Vagina (tissue), 2 donors: ENCODE data around the gene SEC24D. TPM values are rescaled to one million over a fixed set of nuclear protein-coding genes. Genes with fewer than 3 reads are reported as not detected.
"Not testable (repeated sequence)": the region's sequence is repeated elsewhere in the genome, so short reads cannot be mapped to it uniquely, and the experiment has no call there.

Experiments
- DNase-seq, 2 donors: peaks; one replicate each; pipeline ENCODE4 v3.0.0-alpha.2; 2017; ENCODE audit errors: extremely low spot score in 2 of 2
- H3K27ac ChIP-seq: fragments of 200-600 bp; sonication (generic); one replicate; pipeline ENCODE4 v1.5.1; 2019
- H3K27me3 ChIP-seq: fragments of 200-600 bp; sonication (generic); one replicate; pipeline ENCODE4 v1.5.1; 2019
- H3K36me3 ChIP-seq, 2 donors: fragments of 200-600 bp; sonication (generic); one replicate each; pipeline ENCODE4 v1.5.1; 2017 to 2019
- H3K4me1 ChIP-seq: fragments of 200-600 bp; sonication (generic); one replicate; pipeline ENCODE4 v1.5.1; 2019
- H3K4me3 ChIP-seq, 2 donors: fragments of 200-600 bp; sonication (generic); 1 replicate in 1 of 2; 2 replicates in 1 of 2; pipeline ENCODE4 v1.5.1; 2016 to 2019
- H3K9me3 ChIP-seq: fragments of 200-600 bp; sonication (generic); one replicate; pipeline ENCODE4 v1.5.1; 2019
- POLR2A ChIP-seq, 2 donors: fragments of 450-650 bp; IDR thresholded peaks; one replicate each; pipeline ENCODE4 v1.6.1; 2017; ENCODE audit warnings: antibody characterized with exemption in 2 of 2, mild to moderate bottlenecking in 2 of 2, moderate library complexity in 2 of 2
- POLR2AphosphoS5 ChIP-seq, 2 donors: sonication (generic); formaldehyde crosslinking; IDR thresholded peaks; one replicate each; pipeline ENCODE4 v1.9.0; 2017; ENCODE audit warnings: antibody characterized with exemption in 2 of 2, mild to moderate bottlenecking in 2 of 2, low read depth in 1 of 2; ENCODE audit not compliant: insufficient read depth in 1 of 2
- intact Hi-C: fragments of 100-400 bp; cut with DNase I; formaldehyde crosslinking; loops from one replicate; pipeline ENCODE4 v1.15.1; 2023
- total RNA-seq: library from RNA; depleted of rRNA; stranded (reverse); fragments of >200 nt; gene quantifications from one replicate; pipeline ENCODE4 v1.2.3, GENCODE V29; 2016
- TF ChIP-seq, protein P1 (sequence below), 3 experiments: fragments of 450-650 bp in 2 of 3; fragments of 200-600 bp in 1 of 3; sonication (generic) in 1 of 3; IDR thresholded peaks; one replicate each; pipeline ENCODE4 v1.5.1; 2017 to 2019; ENCODE audit warnings: antibody characterized with exemption in 3 of 3, mild to moderate bottlenecking in 2 of 3, moderate library complexity in 2 of 3

The SEC24D gene
- total RNA-seq, 1 donor from 2014 or later: 24.1 TPM

- no peak overlapping the region for H3K27ac ChIP-seq
- no peaks in the 10 kb centered on the region for H3K4me1 ChIP-seq
- no peak for DNase-seq
- TF ChIP-seq POLR2A (IDR thresholded peaks at IDR 0.05): no peak
- H3K27me3 ChIP-seq: no peaks in the 10 kb centered on the region
- H3K36me3 ChIP-seq: peaks cover 0 to 56% of the 10 kb centered on the region in 2 donors
- intact Hi-C loops: no loop called here
- no peaks in the 10 kb centered on the region for H3K9me3 ChIP-seq
- H3K4me3 ChIP-seq: no peak overlapping the region
Observed at GRCh38 chr4:118801895-118802575, 33.9 kb downstream of the SEC24D start.

DNA sequence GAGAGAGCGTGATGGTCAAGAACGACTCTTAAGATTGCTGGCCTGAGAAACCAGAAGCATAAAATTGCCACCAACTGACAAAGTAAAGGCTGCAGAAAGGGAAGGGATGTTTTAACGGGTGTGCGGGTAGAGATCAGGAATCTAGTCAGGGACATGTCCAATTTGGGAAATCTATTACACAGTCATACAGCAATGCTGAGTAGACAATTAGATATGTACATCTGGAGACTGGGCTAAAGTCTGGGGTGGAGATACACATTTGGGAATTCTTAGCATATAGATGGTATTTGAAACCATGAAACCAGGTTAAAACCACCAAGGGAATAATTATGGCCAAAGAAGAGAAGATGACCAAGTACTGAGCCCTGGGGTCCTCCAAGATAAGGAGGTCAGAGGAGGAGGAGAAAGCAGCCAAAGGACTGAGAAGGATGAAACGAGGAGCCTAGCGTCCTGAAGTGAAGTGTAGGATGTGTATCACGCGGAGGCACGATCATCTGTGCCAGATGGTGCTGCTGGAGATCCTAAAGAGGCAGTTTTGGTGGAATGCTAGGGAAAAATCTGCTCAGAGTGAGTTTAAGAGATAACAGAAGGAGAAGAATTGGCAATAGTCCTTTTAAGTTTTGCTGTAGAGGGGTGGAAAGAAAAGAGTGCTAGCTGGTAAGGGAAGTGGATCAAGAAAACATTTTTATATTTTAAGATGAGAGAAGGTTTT is 36.5 kb downstream of the SEC24D start:
- TF ChIP-seq POLR2A (IDR thresholded peaks at IDR 0.05) (no peak), POLR2AphosphoS5 (IDR thresholded peaks at IDR 0.05; ENCODE audit: insufficient read depth in 1 of 2, low read depth in 1 of 2) (no peak)
- TF ChIP-seq, protein P1, sequence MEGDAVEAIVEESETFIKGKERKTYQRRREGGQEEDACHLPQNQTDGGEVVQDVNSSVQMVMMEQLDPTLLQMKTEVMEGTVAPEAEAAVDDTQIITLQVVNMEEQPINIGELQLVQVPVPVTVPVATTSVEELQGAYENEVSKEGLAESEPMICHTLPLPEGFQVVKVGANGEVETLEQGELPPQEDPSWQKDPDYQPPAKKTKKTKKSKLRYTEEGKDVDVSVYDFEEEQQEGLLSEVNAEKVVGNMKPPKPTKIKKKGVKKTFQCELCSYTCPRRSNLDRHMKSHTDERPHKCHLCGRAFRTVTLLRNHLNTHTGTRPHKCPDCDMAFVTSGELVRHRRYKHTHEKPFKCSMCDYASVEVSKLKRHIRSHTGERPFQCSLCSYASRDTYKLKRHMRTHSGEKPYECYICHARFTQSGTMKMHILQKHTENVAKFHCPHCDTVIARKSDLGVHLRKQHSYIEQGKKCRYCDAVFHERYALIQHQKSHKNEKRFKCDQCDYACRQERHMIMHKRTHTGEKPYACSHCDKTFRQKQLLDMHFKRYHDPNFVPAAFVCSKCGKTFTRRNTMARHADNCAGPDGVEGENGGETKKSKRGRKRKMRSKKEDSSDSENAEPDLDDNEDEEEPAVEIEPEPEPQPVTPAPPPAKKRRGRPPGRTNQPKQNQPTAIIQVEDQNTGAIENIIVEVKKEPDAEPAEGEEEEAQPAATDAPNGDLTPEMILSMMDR (IDR thresholded peaks at IDR 0.05): no peak
- DNase-seq: no peak
- H3K4me3 ChIP-seq: no peak overlapping the region
- H3K27me3 ChIP-seq: no peaks in the 10 kb centered on the region
- no peaks in the 10 kb centered on the region for H3K4me1 ChIP-seq
- no peak overlapping the region for H3K27ac ChIP-seq
- intact Hi-C loops: no loop called here
- H3K9me3 ChIP-seq: no peaks in the 10 kb centered on the region
- H3K36me3 ChIP-seq: peaks cover 0 to 71% of the 10 kb centered on the region in 2 donors

DNA sequence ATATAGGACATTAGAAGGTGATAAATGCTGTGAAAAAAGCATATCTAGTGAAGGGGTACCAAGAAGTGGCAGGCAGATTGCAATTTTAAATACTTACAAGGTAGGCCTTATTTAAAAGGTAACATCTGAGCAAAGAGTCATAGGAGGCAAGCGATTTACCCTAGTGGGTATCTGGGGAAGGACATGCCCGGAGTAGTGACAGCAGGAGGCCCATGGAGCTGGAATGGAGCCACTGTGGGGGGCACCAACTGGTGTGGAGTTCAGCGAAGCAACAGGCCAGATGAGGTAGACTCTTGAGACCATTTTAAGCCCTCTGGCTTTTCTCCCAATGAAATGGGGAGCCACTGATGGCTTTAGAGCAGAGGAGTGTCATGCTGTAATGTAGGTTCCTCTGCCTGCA is 37.3 kb downstream of the SEC24D start:
- Histone ChIP-seq H3K4me1 (no peaks in the 10 kb centered on the region), H3K27me3 (no peaks in the 10 kb centered on the region), H3K9me3 (no peaks in the 10 kb centered on the region), H3K27ac (no peak overlapping the region), H3K4me3 (no peak overlapping the region), H3K36me3 (peaks cover 0 to 67% of the 10 kb centered on the region in 2 donors)
- intact Hi-C loops: no loop called here
- TF ChIP-seq POLR2A (IDR thresholded peaks at IDR 0.05) (no peak), POLR2AphosphoS5 (IDR thresholded peaks at IDR 0.05; ENCODE audit: insufficient read depth in 1 of 2, low read depth in 1 of 2) (no peak)
- TF ChIP-seq, protein P1 (IDR thresholded peaks at IDR 0.05): no peak
- no peak for DNase-seq

GRCh38 chr4:118797558-118798142 is 38.3 kb downstream of the SEC24D start:
- Histone ChIP-seq H3K27me3 (no peaks in the 10 kb centered on the region), H3K36me3 (peaks cover 0 to 59% of the 10 kb centered on the region in 2 donors), H3K27ac (no peak overlapping the region), H3K9me3 (no peaks in the 10 kb centered on the region), H3K4me1 (no peaks in the 10 kb centered on the region), H3K4me3 (no peak overlapping the region)
- TF ChIP-seq POLR2AphosphoS5 (IDR thresholded peaks at IDR 0.05; ENCODE audit: insufficient read depth in 1 of 2, low read depth in 1 of 2): no peak
- TF ChIP-seq, protein P1 (IDR thresholded peaks at IDR 0.05): no peak
- TF ChIP-seq POLR2A (IDR thresholded peaks at IDR 0.05): no peak
- no peak for DNase-seq
- intact Hi-C loops: no loop called here

GRCh38 chr4:118791690-118792446 is 44.1 kb downstream of the SEC24D start:
- Histone ChIP-seq H3K4me1 (peaks cover 23% of the 10 kb centered on the region), H3K36me3 (peaks cover 0 to 25% of the 10 kb centered on the region in 2 donors)
- DNase-seq, H3K9me3 ChIP-seq, intact Hi-C loops, H3K4me3 ChIP-seq, H3K27ac ChIP-seq, H3K27me3 ChIP-seq: not testable (repeated sequence)
